Cardiac fibroblast (primary cell): Measurements from ENCODE around the gene SHANK1.

Source experiments
- DNase-seq, 2 donors: peaks; one replicate each; pipeline versions ENCODE4 v3.0.0 to v3.0.0-alpha.2; 2010; ENCODE audit warnings: low read depth in 2 of 2
- H3K4me3 ChIP-seq, 2 donors: replicated peaks in 1 of 2; 1 replicate in 1 of 2; 2 replicates in 1 of 2; pipeline ENCODE4 v1.5.1; 2011; ENCODE audit warnings: low read depth in 2 of 2, low read length in 2 of 2, mild to moderate bottlenecking in 2 of 2, moderate library complexity in 1 of 2
- TF ChIP-seq, protein P1 (sequence below): IDR thresholded peaks from one replicate; pipeline ENCODE4 v1.5.1; 2011; ENCODE audit warnings: low read depth, mild to moderate bottlenecking, low read length, inconsistent platforms

Gene SHANK1

GRCh38 chr19:50645107-50645506 lies 74.5 kb downstream of the SHANK1 start:
- no peak for DNase-seq

GRCh38 chr19:50644315-50644915 lies 75.2 kb downstream of the SHANK1 start:
- no peak for DNase-seq
- H3K4me3 ChIP-seq, result no peak overlapping the region
- TF ChIP-seq, protein P1, sequence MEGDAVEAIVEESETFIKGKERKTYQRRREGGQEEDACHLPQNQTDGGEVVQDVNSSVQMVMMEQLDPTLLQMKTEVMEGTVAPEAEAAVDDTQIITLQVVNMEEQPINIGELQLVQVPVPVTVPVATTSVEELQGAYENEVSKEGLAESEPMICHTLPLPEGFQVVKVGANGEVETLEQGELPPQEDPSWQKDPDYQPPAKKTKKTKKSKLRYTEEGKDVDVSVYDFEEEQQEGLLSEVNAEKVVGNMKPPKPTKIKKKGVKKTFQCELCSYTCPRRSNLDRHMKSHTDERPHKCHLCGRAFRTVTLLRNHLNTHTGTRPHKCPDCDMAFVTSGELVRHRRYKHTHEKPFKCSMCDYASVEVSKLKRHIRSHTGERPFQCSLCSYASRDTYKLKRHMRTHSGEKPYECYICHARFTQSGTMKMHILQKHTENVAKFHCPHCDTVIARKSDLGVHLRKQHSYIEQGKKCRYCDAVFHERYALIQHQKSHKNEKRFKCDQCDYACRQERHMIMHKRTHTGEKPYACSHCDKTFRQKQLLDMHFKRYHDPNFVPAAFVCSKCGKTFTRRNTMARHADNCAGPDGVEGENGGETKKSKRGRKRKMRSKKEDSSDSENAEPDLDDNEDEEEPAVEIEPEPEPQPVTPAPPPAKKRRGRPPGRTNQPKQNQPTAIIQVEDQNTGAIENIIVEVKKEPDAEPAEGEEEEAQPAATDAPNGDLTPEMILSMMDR, result no peak

More at GRCh38 chr19:50645107-50645506, 74.5 kb downstream of the SHANK1 start:
- TF ChIP-seq, protein P1, result no peak
- H3K4me3 ChIP-seq, result no peak overlapping the region

GRCh38 chr19:50640368-50640767 lies 79.2 kb downstream of the SHANK1 start:
- no peak overlapping the region for H3K4me3 ChIP-seq
- TF ChIP-seq, protein P1, result no peak
- DNase-seq, result no peak

DNA sequence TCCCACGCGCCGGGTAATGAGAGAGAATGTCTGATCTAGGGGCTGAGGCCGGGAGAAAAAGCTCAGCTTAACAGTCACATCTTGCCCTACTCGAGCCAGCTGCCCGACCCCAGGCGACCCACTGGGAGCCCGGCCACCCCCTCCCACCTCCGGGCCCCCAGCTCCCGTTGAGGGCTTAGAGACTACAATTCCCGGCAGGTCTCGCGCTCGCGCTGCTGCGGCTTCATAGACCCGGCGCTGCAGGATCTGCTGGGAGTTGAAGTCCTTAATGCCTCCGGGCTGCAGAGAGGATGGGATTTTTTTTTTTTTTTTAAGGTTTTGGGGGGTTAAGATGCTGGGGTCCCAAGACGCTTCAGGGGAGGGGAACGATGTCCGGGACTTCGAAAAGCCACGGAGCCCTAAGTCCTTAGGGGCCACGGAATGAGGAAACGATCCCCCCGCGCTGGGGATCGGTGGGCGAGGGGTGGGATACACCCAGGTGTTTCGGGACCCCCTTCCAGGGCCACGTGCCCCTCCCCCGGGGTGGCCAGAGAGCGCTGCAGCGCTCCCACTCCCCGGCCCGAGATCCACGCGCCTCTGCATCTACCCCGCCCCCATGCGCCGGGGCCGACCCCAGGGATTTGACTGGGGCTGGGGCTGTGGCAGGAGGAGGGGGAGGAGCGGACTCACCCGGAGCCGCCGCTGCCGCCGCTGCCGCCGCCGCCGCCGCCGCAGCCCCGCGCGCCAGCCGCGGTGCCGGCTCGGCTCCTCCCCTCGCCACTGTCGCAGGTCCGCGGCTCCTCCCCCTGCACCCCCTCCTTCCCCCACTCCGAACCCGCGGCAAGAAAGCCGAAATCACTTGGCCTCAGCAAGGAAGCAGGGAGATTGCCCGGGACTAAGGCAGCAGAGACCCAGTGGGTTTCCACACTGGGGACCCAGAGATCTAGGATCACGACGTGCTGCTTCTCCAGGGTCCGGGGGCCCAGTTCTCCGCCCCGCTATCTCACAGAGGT lies 80.2 kb downstream of the SHANK1 start, which contains the start of gene SYT3:
Gene SYT3 (minus strand): TSS at position 761 of the 992 bp plus-strand sequence. CDS start 2,470 bp downstream, outside the sequence.
- TF ChIP-seq, protein P1, result no peak
- peak within 1 kb of the TSS; percentile 43 to 63 for H3K4me3 ChIP-seq
- DNase-seq, result peak; percentile 28 to 58

DNA sequence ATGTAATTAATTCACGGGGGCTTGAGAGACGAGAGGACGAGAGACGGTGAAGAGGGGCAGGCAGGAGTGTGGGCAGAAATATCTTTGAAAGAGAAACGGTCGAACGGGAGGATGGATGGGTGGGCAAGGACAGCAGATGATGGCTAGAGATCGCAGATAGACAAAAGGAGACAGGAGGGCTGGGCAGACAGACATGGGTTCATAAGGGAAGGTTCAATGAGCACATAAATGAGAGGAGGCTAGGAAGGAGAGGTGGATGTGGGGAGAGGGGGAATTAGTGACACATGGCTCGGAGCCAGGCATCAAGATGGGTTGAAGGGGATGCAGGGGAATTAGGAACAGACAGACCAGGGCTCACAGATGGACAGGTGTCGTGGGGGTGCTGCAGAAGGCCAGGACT lies 81.0 kb downstream of the SHANK1 start:
- no peak overlapping the region for H3K4me3 ChIP-seq
- TF ChIP-seq, protein P1, result no peak
- no peak for DNase-seq

GRCh38 chr19:50636317-50637085 lies 83.1 kb downstream of the SHANK1 start:
- DNase-seq, result no peak
- no peak overlapping the region for H3K4me3 ChIP-seq
- TF ChIP-seq, protein P1, result no peak
